ENCODE data around the gene GP1BA.
"Not testable (repeated sequence)": the region's sequence is repeated elsewhere in the genome, so short reads cannot be mapped to it uniquely, and the experiment has no call there.

Gene GP1BA

DNA sequence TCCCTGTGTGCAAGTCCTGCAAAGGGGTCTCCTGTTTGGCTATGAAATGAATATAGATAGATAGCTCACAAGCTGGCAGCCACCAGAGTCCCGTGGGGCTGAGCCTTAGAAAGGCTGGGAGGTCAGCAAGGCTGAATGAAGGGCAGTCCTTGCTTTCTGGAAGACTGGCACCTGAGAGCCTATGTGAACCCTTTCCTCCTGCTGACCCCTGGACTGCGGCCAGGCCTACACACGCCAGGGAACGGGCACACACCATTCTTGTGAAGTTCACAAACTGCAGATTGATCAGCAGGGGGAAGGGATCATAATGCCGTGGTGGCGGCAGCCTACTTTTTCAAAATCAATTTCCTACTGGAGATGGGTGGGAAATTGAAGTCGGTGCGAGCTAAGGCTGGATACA, 33.7 kb upstream of the GP1BA start:
- H3K9me3 Mint-ChIP-seq = no peaks in the 10 kb centered on the region
- peak overlapping the region; percentile 61 for H3K4me3 Mint-ChIP-seq
- peaks cover 51% of the 10 kb centered on the region for H3K36me3 Mint-ChIP-seq
- ATAC-seq = no peak
- peaks cover 42% of the 10 kb centered on the region for H3K4me1 Mint-ChIP-seq
- peaks cover 10% of the 10 kb centered on the region for H3K27me3 Mint-ChIP-seq
- H3K27ac Mint-ChIP-seq = no peak overlapping the region

DNA sequence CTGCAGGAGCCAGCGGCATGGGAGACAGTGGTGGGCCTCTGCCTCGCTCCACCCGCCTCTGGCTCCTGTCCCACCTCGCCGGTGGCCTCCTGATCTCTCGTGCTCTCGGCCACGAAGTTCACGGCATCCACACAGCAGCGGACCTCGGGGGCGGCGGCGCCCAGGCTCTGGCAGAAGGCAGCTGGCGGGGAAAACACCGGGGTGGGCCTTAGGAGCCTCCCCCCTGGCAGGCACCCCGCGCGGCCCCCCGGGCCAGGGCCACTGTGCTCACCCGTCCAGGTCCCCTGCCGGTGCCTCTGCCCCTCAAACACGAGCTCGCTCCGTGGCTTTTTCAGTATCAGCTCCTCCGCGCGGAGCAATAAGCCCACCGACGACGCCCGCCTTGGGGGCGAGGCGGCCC, 33.1 kb upstream of the GP1BA start:
- Mint-ChIP-seq H3K9me3 (no peaks in the 10 kb centered on the region), H3K27me3 (peaks cover 10% of the 10 kb centered on the region), H3K4me3 (peak overlapping the region; percentile 90), H3K4me1 (peaks cover 48% of the 10 kb centered on the region), H3K27ac (peak overlapping the region; percentile 85), H3K36me3 (peaks cover 46% of the 10 kb centered on the region)
- peak; percentile 1 for ATAC-seq

DNA sequence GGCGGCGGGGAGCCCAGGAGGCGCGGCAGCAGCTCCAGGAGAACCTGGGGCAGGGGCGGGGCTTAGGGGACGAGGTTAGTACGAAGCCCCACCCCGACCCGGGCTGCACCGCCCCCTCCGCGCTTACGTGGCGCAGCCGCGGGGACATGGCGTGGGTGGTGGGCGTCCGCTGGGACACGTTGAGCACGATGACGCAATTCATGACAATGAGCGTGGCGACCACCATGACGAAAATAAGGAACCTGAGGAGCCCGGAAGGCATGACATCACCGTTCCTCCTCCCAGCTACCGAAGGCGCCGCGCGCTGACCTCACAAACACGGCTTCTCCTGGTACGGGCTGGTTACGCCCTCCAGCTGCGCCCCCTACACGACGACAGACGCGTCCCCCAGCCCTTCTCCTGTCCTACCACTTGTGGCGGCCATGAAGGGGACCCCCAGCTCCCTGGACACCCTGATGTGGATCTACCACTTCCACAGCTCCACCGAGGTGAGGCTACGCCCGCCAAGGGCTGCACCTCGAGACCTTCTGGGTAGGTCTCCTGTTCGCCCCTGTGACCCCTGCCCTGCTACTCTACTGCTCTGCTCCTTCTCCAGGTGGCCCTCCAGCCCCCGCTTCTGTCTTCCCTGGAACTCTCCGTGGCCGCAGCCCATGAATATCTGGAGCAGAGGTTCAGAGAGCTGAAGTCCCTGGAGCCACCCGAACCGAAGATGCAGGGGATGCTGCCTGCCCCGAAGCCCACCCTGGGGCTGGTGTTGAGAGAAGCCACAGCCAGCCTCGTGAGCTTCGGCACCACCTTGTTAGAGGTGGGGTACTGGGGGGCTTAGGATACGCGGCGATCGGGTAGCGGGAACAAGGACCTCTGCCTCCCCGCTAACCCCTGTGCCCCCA, 32.5 kb upstream of the GP1BA start, which contains the start of gene C17orf107:
Gene C17orf107, plus strand, starts transcription at position 196 of the 890 bp plus-strand sequence. Its CDS starts 227 bp downstream, at position 423.
- H3K27ac Mint-ChIP-seq = peak within 1 kb of the TSS; percentile 85
- no peaks in the 10 kb centered on the region for H3K9me3 Mint-ChIP-seq
- ATAC-seq = peak; percentile 82
- peaks cover 10% of the 10 kb centered on the region for H3K27me3 Mint-ChIP-seq
- H3K36me3 Mint-ChIP-seq = peaks cover 39% of the 10 kb centered on the region
- H3K4me3 Mint-ChIP-seq = peak within 1 kb of the TSS; percentile 90
- H3K4me1 Mint-ChIP-seq = peaks cover 48% of the 10 kb centered on the region

DNA sequence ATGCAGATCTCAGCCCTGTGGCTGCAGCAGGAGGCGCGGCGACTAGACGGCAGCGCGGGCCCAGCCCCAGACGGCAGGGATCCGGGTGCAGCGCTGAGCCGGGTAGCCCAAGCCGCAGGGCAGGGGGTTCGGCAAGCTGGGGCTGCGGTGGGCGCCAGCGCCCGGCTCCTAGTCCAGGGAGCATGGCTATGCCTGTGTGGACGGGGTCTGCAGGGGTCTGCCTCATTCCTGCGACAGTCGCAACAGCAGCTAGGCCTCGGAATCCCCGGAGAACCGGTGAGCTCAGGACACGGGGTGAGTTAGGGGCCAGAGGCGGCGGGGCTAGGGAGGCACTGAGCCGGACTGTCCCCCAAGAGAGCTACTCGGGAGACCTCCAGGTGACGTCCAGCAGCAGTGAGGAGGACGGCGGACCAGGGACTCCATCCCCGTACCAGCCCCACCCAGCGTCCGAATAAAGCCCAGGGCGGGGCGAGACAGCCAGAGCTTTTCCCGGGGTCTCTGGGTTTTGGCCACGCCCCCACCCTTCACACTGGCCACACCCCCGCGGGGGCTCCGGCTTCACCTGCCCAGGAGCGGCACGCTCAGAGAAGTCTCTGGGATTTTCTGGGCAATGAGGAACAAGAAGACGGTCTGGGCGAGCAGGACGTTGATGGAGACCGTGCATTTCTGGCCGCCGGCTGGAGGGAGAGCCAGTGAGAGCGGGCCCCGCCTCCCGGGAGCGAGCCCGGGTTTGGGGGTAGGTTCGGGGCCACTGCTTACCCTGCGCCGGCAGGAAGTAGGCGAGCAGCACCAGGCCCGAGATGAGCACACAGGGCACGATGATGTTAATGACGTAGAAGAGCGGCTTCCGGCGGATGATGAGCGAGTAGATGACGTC, 31.6 kb upstream of the GP1BA start:
- Mint-ChIP-seq H3K9me3 (no peaks in the 10 kb centered on the region), H3K27me3 (peaks cover 10% of the 10 kb centered on the region), H3K36me3 (peaks cover 30% of the 10 kb centered on the region), H3K4me3 (peak overlapping the region; percentile 90), H3K4me1 (peaks cover 48% of the 10 kb centered on the region), H3K27ac (peak overlapping the region; percentile 85)
- peak; percentile 46 for ATAC-seq

DNA sequence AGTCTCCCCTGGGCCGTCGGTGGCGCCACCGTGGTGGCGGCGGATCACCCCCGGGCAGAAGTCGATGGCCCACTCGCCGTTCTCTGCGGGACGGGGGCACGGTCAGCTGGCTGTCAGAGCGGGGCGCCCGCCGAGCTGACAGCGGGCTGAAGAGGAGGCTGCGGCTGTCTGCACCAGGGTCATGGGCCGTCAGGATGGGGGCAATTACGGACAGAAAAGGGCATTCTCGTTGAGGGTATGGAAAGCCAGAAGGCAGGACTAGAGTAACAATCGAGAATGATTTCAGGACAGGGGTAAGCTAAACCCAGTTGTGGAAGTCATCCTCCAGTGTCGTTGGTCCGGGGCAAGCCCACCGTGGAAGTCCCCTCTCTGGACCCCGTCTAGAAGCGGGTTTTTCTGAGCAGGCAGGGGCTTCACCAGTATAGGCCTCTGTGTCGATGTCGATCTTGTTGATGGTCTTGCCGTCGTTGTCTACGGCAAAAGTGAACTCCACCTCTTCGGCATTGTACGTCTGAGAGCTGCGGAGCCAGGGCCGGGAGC, 30.9 kb upstream of the GP1BA start:
- no peaks in the 10 kb centered on the region for H3K9me3 Mint-ChIP-seq
- no peak for ATAC-seq
- peaks cover 23% of the 10 kb centered on the region for H3K36me3 Mint-ChIP-seq
- H3K4me1 Mint-ChIP-seq = peaks cover 48% of the 10 kb centered on the region
- H3K27ac Mint-ChIP-seq = peak overlapping the region; percentile 57
- H3K4me3 Mint-ChIP-seq = peak overlapping the region; percentile 90
- H3K27me3 Mint-ChIP-seq = peaks cover 10% of the 10 kb centered on the region

DNA sequence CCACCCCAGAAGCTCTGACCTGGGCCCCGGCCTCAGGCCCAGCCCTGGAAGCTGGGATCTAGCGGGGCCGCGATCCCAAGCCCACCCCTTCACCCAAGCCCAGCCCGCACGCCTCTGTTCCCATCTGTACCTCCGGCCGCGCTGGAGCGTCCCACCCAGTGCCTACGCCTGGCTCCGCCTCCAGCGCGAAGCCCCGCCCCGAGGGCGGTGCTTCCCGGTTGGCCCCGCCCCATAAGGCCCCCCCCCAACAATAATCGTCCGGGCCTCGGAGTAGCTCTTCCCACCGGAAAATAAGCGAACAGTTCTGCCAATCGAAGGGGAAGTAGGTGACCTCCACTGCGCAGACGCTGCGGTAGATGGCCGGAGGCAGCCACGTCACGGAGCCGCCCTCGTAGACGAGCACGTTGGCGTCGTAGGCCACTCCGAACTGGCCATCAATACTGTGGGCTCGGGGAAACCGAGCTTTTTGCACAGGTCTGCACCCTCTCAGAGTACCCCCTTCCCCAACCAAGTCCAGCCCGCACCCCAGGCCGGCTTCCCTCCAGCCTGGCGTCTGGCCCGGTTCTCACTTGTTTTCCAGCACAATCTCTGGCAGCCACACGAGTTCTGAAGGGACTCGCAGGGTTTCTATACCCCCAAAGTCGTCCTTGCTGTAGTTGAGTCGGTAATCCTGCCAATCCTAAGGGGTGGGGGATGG, 30.3 kb upstream of the GP1BA start:
- Mint-ChIP-seq H3K9me3 (no peaks in the 10 kb centered on the region), H3K36me3 (peaks cover 17% of the 10 kb centered on the region), H3K4me1 (peaks cover 48% of the 10 kb centered on the region), H3K27ac (peak overlapping the region; percentile 9), H3K4me3 (peak overlapping the region; percentile 90), H3K27me3 (peaks cover 10% of the 10 kb centered on the region)
- ATAC-seq = no peak

DNA sequence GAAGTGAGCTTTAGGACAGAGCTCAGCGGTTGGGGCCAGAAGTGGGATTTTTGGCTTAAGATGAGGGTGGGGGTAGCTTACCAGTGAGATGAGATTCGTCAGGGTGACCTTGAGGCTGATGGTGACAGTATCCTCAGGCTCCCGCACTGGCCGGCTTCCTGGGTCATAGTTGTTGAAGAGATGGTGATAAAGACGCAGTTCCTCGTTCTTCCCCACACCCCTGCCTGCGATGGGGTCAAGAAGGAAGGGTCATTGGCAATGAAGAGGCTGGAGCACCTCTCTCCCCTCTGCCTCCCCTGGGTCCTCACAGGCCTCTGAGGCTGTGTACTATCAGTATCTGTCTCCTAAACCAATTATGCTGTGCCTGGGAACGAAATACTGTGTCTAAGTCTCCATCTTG, 29.5 kb upstream of the GP1BA start:
- Mint-ChIP-seq H3K4me1 (peaks cover 48% of the 10 kb centered on the region), H3K36me3 (peaks cover 10% of the 10 kb centered on the region), H3K4me3 (no peak overlapping the region), H3K27me3 (peaks cover 10% of the 10 kb centered on the region), H3K9me3 (no peaks in the 10 kb centered on the region), H3K27ac (peak overlapping the region; percentile 9)
- no peak for ATAC-seq

DNA sequence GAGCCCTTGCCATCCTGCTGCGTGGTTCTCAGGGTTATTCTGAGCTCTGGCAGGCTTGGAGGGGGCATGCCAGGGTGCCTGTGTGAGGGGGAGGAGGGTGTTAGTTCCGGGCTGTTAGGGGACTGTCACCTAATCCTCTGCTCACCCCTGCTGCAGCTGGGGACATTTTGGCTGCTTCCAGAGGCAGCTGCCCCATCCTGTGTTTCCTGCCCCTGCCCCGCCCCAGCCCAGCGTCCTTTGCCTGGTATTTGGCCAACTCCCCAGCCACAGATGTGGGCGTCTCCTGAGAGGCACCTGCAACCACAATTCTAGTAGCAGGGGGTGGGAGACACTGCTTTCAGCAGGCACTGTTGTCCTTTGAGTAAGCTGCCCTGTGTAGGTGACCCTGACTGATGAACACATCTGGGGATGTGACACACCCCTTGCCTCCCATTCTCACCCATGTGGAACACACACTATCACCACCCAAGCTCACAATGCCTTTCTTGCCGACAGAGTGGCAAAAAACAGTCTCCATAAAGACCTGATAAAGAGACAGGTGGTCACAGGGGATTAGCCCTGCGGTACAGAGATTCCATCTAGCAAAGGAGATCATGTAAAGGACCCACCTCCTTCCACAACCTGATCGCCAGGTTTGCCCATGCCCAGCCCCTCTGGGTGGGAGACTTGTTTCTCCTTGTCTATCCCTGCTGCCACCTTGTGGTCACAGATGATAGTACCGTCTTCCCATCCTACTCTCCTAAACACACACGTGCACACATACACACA, 28.8 kb upstream of the GP1BA start, which contains the start of gene CHRNE:
Gene CHRNE, minus strand, starts transcription at position 48 of the 768 bp plus-strand sequence. Its CDS starts 35 bp downstream, at position 13.
- Mint-ChIP-seq H3K36me3 (peaks cover 3% of the 10 kb centered on the region), H3K27me3 (peaks cover 10% of the 10 kb centered on the region), H3K9me3 (no peaks in the 10 kb centered on the region), H3K4me3 (peak within 1 kb of the TSS; percentile 4), H3K4me1 (peaks cover 44% of the 10 kb centered on the region), H3K27ac (peak within 1 kb of the TSS; percentile 9)
- peak; percentile 64 for ATAC-seq

DNA sequence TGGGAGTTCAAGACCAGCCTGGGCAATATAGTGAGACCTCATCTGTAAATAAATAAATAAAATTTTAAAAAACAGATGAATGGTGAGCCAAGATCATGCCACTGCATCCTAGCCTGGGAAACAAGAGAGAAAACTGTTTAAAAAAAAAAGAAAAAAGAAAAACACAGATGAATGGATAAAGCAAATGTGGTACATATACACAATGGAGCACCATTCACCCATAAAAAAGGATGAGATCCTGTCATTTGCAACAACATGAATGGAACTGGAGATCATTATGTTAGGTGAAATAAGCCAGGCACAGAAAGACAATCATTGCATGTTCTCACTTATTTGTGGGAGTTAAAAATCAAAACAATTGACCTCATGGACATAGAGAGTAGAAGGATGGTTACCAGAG, 25.4 kb upstream of the GP1BA start:
- H3K27me3 Mint-ChIP-seq = peaks cover 11% of the 10 kb centered on the region
- not testable (repeated sequence) for H3K9me3 Mint-ChIP-seq, H3K36me3 Mint-ChIP-seq, ATAC-seq, H3K27ac Mint-ChIP-seq, H3K4me3 Mint-ChIP-seq
- peaks cover 20% of the 10 kb centered on the region for H3K4me1 Mint-ChIP-seq

DNA sequence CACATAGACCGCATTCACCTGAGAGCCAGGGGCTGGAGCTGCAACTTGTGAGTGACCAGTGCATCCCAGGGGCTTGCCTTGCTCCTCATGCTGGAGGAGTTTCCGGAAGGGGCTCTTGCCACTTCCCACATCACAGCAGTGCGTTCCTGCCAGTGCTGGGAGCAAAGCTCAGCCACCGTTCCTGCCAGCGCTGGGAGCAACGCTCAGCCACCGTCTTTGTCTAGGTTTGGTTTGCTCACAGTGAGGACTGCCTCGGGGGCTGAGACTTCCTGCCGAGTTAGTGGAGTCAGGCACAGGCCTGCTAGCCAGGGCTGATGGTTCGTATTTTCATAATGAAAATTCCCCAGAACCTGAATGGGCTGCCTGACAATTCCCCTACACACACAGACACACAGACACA, 23.8 kb upstream of the GP1BA start:
- Mint-ChIP-seq H3K36me3 (no peaks in the 10 kb centered on the region), H3K9me3 (no peaks in the 10 kb centered on the region), H3K4me1 (peaks cover 6% of the 10 kb centered on the region), H3K27me3 (peaks cover 11% of the 10 kb centered on the region), H3K4me3 (no peak overlapping the region), H3K27ac (no peak overlapping the region)
- ATAC-seq = no peak

DNA sequence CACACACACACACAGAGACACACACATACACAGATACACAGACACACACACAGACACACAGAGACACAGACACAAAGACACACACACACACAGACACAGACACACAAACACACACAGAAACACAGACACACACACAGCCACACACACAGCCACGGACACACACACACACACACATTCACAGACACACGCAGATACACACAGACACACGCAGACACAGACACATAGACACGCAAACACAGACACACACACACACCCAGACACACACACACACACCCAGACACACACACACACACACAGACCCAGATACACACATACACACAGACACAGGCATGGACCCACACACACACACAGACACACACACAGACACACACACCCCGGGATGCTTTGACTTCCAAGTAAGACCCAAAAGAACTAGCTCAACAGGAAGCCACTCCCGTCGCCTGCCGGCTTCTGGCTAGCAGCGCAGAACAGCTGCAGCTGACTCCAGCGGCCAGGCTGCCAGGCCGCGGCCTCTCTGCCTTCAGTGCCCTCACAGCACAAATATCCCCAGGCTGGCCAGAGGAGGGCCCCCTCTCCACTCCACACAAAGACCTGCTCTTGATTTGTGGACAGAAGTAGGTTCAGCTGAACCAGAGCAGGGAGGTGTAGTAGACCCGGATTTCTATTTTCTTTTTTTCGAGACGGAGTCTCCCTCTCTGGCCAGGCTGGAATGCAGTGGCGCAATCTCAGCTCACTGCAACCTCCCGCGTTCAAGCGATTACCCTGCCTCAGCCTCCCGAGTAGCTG, 23.2 kb upstream of the GP1BA start:
- Mint-ChIP-seq H3K27me3 (peaks cover 11% of the 10 kb centered on the region), H3K36me3 (no peaks in the 10 kb centered on the region), H3K4me3 (no peak overlapping the region), H3K27ac (no peak overlapping the region), H3K4me1 (peaks cover under 1% of the 10 kb centered on the region), H3K9me3 (no peaks in the 10 kb centered on the region)
- ATAC-seq = peak; percentile 94

DNA sequence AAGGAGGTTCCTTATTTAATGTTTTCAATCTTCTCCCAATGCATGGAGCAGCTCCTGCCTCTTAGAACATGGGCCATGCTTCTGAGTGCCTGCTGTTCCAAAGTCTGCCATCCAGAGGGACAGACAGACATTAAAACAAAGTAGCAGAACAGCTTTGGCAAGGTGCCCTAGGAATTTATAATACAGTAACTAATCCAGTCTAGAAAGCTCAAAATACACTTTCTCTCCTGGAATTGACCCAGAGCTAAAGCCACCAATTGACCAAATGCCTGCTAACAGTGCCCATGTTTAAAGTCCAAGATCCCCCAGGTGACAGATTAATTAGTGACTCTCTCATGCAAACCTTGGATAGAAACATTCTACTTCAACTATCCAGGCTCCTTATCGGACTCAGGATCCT, 18.1 kb upstream of the GP1BA start:
- Mint-ChIP-seq H3K36me3 (no peaks in the 10 kb centered on the region), H3K27me3 (peaks cover 11% of the 10 kb centered on the region), H3K27ac (no peak overlapping the region), H3K4me1 (no peaks in the 10 kb centered on the region), H3K9me3 (no peaks in the 10 kb centered on the region), H3K4me3 (no peak overlapping the region)
- ATAC-seq = no peak

DNA sequence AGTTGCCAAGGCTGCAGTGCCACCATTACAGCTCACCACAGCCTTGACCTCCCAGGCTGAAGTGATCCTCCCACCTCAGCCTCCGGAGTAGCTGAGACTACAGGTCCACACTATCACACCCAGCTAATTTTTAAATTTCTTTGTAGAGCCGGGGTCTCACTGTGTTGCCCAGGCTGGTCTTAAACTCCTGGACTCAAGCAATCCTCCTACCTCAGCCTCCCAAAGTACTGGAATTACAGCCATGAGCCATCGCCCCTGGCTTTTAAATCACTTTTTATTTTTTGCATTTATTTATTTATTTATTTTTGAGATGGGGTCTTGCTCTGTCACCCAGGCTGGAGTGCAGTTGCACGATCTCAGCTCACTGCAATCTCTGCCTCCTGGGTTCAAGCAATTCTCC, 17.5 kb upstream of the GP1BA start:
- not testable (repeated sequence) for ATAC-seq, H3K9me3 Mint-ChIP-seq, H3K36me3 Mint-ChIP-seq, H3K4me3 Mint-ChIP-seq, H3K4me1 Mint-ChIP-seq, H3K27ac Mint-ChIP-seq
- peaks cover 11% of the 10 kb centered on the region for H3K27me3 Mint-ChIP-seq
